Ovary (tissue), 3 donors: Measurements from ENCODE around the gene PLCL1.

Experiments
- EP300 ChIP-seq: sonication (generic); formaldehyde crosslinking; IDR thresholded peaks from one replicate; pipeline ENCODE4 v1.6.1; 2017; ENCODE audit warnings: antibody characterized with exemption
- POLR2A ChIP-seq: fragments of 450-650 bp; IDR thresholded peaks from one replicate; pipeline ENCODE4 v1.6.1; 2017; ENCODE audit warnings: antibody characterized with exemption, mild to moderate bottlenecking, moderate library complexity
- TF ChIP-seq, protein P1 (sequence below), 3 donors: fragments of 450-650 bp in 2 of 3; fragments of 200-600 bp in 1 of 3; IDR thresholded peaks; one replicate each; pipeline versions ENCODE4 v1.5.1 to v1.8.0; 2016 to 2022; ENCODE audit warnings: antibody characterized with exemption in 3 of 3, mild to moderate bottlenecking in 1 of 3
- donor health status: DM: no; HTN: no; CAD: no.

DNA sequence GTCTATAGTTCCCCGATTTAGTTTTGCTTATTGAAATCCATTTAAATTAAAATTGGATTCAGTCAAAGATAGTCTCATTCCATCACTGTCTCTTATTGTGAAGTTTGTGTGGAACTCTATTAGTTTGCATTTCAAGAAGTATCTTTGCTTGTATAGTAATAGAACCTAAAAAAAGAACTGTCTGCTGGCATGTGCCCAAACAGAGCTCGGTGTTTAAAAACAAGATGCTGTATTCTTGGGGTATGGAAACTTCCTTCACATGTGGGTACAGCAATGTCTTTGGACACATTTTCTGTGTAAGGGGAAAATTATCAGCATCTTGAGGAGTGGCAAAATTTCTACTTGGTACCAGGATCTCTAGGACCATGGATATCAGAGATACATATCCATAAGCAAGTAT is 292.6 kb downstream of the PLCL1 start:
- TF ChIP-seq, protein P1, sequence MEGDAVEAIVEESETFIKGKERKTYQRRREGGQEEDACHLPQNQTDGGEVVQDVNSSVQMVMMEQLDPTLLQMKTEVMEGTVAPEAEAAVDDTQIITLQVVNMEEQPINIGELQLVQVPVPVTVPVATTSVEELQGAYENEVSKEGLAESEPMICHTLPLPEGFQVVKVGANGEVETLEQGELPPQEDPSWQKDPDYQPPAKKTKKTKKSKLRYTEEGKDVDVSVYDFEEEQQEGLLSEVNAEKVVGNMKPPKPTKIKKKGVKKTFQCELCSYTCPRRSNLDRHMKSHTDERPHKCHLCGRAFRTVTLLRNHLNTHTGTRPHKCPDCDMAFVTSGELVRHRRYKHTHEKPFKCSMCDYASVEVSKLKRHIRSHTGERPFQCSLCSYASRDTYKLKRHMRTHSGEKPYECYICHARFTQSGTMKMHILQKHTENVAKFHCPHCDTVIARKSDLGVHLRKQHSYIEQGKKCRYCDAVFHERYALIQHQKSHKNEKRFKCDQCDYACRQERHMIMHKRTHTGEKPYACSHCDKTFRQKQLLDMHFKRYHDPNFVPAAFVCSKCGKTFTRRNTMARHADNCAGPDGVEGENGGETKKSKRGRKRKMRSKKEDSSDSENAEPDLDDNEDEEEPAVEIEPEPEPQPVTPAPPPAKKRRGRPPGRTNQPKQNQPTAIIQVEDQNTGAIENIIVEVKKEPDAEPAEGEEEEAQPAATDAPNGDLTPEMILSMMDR (IDR thresholded peaks at IDR 0.05) = no peak
- no peak for TF ChIP-seq POLR2A
- TF ChIP-seq EP300 = no peak
